ENCODE measurements around the gene SLC12A8. TPM values are rescaled to one million over a fixed set of nuclear protein-coding genes. Genes with fewer than 3 reads are reported as not detected.

The SLC12A8 gene
- total RNA-seq, 2 experiments from 2014 or later, result 1.1 to 1.6 TPM

GRCh38 chr3:125121246-125122010 is 91.1 kb downstream of the SLC12A8 start:
- TF ChIP-seq CTCF (IDR thresholded peaks at IDR 0.05), result no peak
- no peaks in the 10 kb centered on the region for H3K36me3 Mint-ChIP-seq (ENCODE audit: low read depth)
- POLR2A ChIA-PET, result interaction anchor here (0.7 to 1.8 kb wide), 2 partner anchors 20 to 98 kb away, joined by 3 to 7 read pairs; no protein-coding TSS in a partner anchor
- intact Hi-C loops (cut with micrococcal nuclease), result loop anchor here (5.0 kb wide), 1 partner anchor 69 kb away; no protein-coding TSS in a partner anchor
- no peak overlapping the region for H3K4me3 Mint-ChIP-seq
- H3K9me3 Mint-ChIP-seq, result no peaks in the 10 kb centered on the region
- peak; percentile 68 for DNase-seq
- H3K4me1 Mint-ChIP-seq (ENCODE audit: low read depth), result peaks cover 67% of the 10 kb centered on the region
- H3K27ac Mint-ChIP-seq, result peak overlapping the region; percentile 51
- CTCF ChIA-PET, result interaction anchor here (0.6 to 2.4 kb wide), 4 partner anchors 11 to 182 kb away, joined by 3 to 10 read pairs (median 4); no protein-coding TSS in a partner anchor
- ATAC-seq, result peak; percentile 47
- H3K27me3 Mint-ChIP-seq, result no peaks in the 10 kb centered on the region

- no peaks in the 10 kb centered on the region for H3K9me3 Mint-ChIP-seq
- H3K4me3 Mint-ChIP-seq, result peak overlapping the region; percentile 34
- TF ChIP-seq CTCF (IDR thresholded peaks at IDR 0.05), result no peak
- ATAC-seq (peak; percentile 14), DNase-seq (no peak)
- no peaks in the 10 kb centered on the region for H3K27me3 Mint-ChIP-seq
- peaks cover 65% of the 10 kb centered on the region for H3K4me1 Mint-ChIP-seq (ENCODE audit: low read depth)
- intact Hi-C loops (cut with micrococcal nuclease), result loop anchor here (5.0 kb wide), 1 partner anchor 68 kb away; no protein-coding TSS in a partner anchor
- no peaks in the 10 kb centered on the region for H3K36me3 Mint-ChIP-seq (ENCODE audit: low read depth)
- ChIA-PET CTCF (interaction anchor here (0.6 to 2.4 kb wide), 7 partner anchors 10 to 181 kb away, joined by 3 to 10 read pairs (median 4); no protein-coding TSS in a partner anchor), POLR2A (interaction anchor here (1.1 to 1.8 kb wide), 3 partner anchors 11 to 21 kb away, joined by 3 to 7 read pairs (median 4); no protein-coding TSS in a partner anchor)
- peak overlapping the region; percentile 90 for H3K27ac Mint-ChIP-seq
These were observed 92.0 kb downstream of the SLC12A8 start for GRCh38 chr3:125120379-125121122.

GRCh38 chr3:125119752-125120378 is 92.7 kb downstream of the SLC12A8 start:
- Mint-ChIP-seq H3K36me3 (ENCODE audit: low read depth) (no peaks in the 10 kb centered on the region), H3K4me1 (ENCODE audit: low read depth) (peaks cover 66% of the 10 kb centered on the region), H3K27me3 (peaks cover under 1% of the 10 kb centered on the region), H3K27ac (peak overlapping the region; percentile 90), H3K4me3 (peak overlapping the region; percentile 34), H3K9me3 (no peaks in the 10 kb centered on the region)
- peak; percentile 89 for ATAC-seq
- no peak for TF ChIP-seq CTCF (IDR thresholded peaks at IDR 0.05)
- peak; percentile 89 for DNase-seq
- CTCF ChIA-PET, result interaction anchor here (0.6 to 2.4 kb wide), 4 partner anchors 10 to 143 kb away, joined by 3 to 10 read pairs (median 4); no protein-coding TSS in a partner anchor
- POLR2A ChIA-PET, result interaction anchor here (1.1 to 1.8 kb wide), 3 partner anchors 10 to 22 kb away, joined by 3 to 7 read pairs (median 4); no protein-coding TSS in a partner anchor
- intact Hi-C loops (cut with micrococcal nuclease), result loop anchor here (5.0 kb wide), 1 partner anchor 68 kb away; no protein-coding TSS in a partner anchor

GRCh38 chr3:125118600-125118999 is 93.9 kb downstream of the SLC12A8 start:
- ATAC-seq (no peak), DNase-seq (no peak)
- Mint-ChIP-seq H3K36me3 (ENCODE audit: low read depth) (no peaks in the 10 kb centered on the region), H3K4me1 (ENCODE audit: low read depth) (peaks cover 58% of the 10 kb centered on the region), H3K9me3 (no peaks in the 10 kb centered on the region), H3K27me3 (peaks cover 6% of the 10 kb centered on the region), H3K4me3 (no peak overlapping the region), H3K27ac (peak overlapping the region; percentile 30)
- no peak for TF ChIP-seq CTCF (IDR thresholded peaks at IDR 0.05)
- ChIA-PET POLR2A (no interaction called here), CTCF (no interaction called here)
- intact Hi-C loops (cut with micrococcal nuclease), result no loop called here
